HUES6 (cell line): Measurements from ENCODE around the gene DNASE1L2.
"Not testable (repeated sequence)": the region's sequence is repeated elsewhere in the genome, so short reads cannot be mapped to it uniquely, and the experiment has no call there.

Experiments used
- H3K27ac ChIP-seq: 2 replicates; pipeline ENCODE4 v1.7.0; 2013; ENCODE audit warnings: low read depth, mild to moderate bottlenecking, low read length, inconsistent platforms
- H3K27me3 ChIP-seq: 2 replicates; pipeline ENCODE4 v1.6.1; 2013; ENCODE audit warnings: low read length; ENCODE audit not compliant: control insufficient read depth, insufficient read depth
- H3K36me3 ChIP-seq: 2 replicates; pipeline ENCODE4 v1.6.1; 2013; ENCODE audit warnings: low read length; ENCODE audit not compliant: control insufficient read depth, insufficient read depth
- H3K4me1 ChIP-seq: 2 replicates; pipeline ENCODE4 v1.6.1; 2013; ENCODE audit warnings: low read length; ENCODE audit not compliant: control insufficient read depth, insufficient read depth
- H3K4me3 ChIP-seq: 2 replicates; pipeline ENCODE4 v1.5.1; 2013; ENCODE audit warnings: low read depth, low read length
- H3K9ac ChIP-seq: one replicate; pipeline ENCODE4 v1.6.1; 2013; ENCODE audit warnings: mild to moderate bottlenecking, low read length
- H3K9me3 ChIP-seq: 2 replicates; pipeline ENCODE4 v1.6.1; 2013; ENCODE audit warnings: low read depth, low read length; ENCODE audit not compliant: control insufficient read depth, insufficient read depth

DNASE1L2 gene

DNA sequence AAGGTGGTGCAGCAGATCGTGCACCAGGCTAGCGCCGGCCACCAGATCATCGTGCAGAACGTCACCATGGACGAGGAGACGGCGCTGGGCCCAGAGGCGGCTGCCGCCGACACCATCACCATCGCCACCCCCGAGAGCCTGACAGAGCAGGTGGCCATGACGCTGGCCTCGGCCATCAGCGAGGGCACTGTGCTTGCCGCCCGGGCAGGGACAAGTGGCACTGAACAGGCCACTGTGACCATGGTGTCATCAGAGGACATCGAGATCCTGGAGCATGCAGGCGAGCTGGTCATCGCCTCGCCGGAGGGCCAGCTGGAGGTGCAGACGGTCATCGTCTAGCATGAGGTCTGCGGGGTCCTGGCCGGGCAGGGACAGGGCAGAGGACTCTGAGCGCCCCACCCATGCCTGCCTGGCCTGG lies 1.0 kb upstream of the DNASE1L2 start:
- H3K36me3 ChIP-seq: peaks cover 53% of the 10 kb centered on the region
- no peak overlapping the region for H3K9ac ChIP-seq
- H3K4me1 ChIP-seq: peaks cover 17% of the 10 kb centered on the region
- H3K27me3 ChIP-seq: peaks cover 25% of the 10 kb centered on the region
- H3K4me3 ChIP-seq: no peak overlapping the region
- no peak overlapping the region for H3K27ac ChIP-seq
- no peaks in the 10 kb centered on the region for H3K9me3 ChIP-seq

DNA sequence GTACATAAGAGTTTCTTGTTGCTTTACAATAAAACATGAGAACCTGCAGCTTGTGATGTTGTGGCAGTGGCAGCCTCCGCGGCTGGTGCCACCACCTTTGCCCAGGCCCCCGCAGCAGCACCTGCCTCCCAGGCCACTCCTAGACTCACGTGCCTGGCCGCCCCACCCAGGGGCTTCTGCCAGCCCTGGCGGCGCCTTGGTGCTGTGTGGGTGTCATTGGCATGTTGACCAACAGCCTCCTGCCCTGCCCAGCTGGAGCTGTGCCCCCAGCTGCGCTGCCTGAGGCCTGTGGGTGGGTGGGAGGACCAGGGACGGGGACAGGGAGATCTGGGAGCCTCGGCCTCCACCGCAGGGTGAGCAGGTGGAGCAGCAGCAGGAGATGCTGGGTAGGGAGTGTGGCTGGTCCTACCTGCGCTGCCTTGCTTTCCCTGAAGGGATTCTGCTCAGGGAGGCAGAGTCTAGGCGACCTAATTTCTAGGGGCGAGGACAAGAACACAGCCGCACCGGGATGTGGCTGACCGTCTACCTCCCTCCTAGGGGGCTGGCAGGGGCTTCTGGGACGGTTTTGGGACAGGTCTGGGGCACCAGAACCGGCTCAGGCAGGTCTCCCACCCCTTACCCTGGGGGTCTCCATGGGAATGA lies 428 bp upstream of the DNASE1L2 start:
- Histone ChIP-seq H3K27ac (no peak overlapping the region), H3K27me3 (peaks cover 25% of the 10 kb centered on the region), H3K4me3 (peak overlapping the region; percentile 49; the same call in 1 of the 2 replicates), H3K4me1 (peaks cover 17% of the 10 kb centered on the region), H3K9me3 (no peaks in the 10 kb centered on the region), H3K9ac (no peak overlapping the region), H3K36me3 (peaks cover 48% of the 10 kb centered on the region)

DNA sequence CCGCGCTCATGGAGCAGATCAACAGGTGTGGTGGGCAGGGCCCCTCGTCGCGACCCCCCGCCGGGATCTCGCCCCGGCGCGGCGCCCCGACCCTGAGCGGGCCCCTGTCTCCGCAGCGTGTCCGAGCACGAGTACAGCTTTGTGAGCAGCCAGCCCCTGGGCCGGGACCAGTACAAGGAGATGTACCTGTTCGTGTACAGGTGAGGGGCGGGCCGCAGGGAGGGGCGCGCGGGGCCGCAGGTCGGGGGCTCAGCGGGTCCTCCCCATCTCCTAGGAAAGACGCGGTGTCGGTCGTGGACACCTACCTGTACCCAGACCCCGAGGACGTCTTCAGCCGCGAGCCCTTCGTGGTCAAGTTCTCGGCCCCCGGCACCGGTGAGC lies 848 bp downstream of the DNASE1L2 start:
- Histone ChIP-seq H3K27ac (no peak overlapping the region), H3K9me3 (no peaks in the 10 kb centered on the region), H3K4me1 (peaks cover 17% of the 10 kb centered on the region), H3K9ac (no peak overlapping the region), H3K36me3 (peaks cover 37% of the 10 kb centered on the region), H3K27me3 (peaks cover 25% of the 10 kb centered on the region), H3K4me3 (peak overlapping the region; percentile 49)

DNA sequence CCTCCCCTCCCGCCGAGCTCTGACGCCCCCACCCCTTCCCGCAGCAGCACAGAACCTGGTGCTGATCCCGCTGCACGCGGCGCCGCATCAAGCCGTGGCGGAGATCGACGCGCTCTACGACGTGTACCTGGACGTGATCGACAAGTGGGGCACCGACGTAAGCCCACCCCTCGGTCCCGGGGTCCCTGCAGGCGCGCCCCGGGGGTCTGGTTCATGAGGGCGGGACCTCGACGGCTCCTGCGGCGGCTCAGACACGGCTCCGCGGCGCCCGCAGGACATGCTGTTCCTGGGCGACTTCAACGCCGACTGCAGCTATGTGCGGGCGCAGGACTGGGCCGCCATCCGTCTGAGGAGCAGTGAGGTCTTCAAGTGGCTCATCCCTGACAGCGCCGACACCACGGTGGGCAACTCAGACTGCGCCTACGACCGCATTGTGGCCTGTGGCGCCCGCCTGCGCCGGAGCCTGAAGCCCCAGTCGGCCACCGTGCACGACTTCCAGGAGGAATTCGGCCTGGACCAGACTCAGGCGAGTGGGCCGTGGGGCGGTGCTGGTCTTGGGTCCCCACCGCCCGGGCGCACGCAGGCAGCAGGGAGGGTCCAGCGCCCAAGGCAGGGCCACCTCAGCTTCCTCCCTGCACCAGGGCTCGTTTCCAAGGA lies 1.4 kb downstream of the DNASE1L2 start:
- Histone ChIP-seq H3K36me3 (peaks cover 37% of the 10 kb centered on the region), H3K4me3 (peak overlapping the region; percentile 49), H3K27me3 (peaks cover 25% of the 10 kb centered on the region), H3K4me1 (peaks cover 17% of the 10 kb centered on the region), H3K9me3 (no peaks in the 10 kb centered on the region), H3K27ac (no peak overlapping the region), H3K9ac (no peak overlapping the region)

DNA sequence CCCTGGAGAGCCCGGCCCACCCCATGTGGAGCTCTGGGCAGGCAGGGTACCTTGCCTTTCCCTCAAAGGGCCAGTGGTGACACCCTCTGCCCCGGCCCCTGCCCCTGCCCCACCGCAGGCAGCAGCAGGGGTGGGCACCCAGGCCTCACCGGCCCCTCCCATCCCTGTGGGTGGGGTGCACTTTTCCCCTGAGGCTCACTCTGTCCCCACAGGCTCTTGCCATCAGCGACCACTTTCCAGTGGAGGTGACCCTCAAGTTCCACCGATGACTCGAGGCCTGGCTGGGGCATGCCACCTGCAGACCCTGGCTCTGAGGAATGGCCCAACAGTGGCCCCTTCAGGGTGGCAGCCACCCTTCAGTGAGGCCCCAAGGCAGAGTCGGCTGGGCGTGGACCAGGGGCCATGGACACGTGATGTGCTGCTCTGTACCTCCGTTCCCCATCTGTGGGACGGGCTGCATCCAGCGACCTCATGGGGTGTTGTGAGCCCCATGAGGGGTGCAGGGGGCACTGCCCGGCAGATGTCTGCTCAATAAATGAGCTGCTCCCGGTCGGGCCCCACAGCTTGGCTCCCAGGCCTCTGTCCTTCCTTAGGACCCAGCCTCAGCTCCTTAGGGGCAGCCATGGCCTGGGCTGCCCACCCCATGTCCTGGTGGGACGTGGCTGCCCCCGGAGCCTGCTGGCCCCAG lies 2.0 kb downstream of the DNASE1L2 start:
- Histone ChIP-seq H3K9ac (no peak overlapping the region), H3K36me3 (peaks cover 37% of the 10 kb centered on the region), H3K9me3 (no peaks in the 10 kb centered on the region), H3K4me3 (peak overlapping the region; percentile 49; the same call in 1 of the 2 replicates), H3K4me1 (peaks cover 17% of the 10 kb centered on the region), H3K27me3 (peaks cover 25% of the 10 kb centered on the region), H3K27ac (no peak overlapping the region)

DNA sequence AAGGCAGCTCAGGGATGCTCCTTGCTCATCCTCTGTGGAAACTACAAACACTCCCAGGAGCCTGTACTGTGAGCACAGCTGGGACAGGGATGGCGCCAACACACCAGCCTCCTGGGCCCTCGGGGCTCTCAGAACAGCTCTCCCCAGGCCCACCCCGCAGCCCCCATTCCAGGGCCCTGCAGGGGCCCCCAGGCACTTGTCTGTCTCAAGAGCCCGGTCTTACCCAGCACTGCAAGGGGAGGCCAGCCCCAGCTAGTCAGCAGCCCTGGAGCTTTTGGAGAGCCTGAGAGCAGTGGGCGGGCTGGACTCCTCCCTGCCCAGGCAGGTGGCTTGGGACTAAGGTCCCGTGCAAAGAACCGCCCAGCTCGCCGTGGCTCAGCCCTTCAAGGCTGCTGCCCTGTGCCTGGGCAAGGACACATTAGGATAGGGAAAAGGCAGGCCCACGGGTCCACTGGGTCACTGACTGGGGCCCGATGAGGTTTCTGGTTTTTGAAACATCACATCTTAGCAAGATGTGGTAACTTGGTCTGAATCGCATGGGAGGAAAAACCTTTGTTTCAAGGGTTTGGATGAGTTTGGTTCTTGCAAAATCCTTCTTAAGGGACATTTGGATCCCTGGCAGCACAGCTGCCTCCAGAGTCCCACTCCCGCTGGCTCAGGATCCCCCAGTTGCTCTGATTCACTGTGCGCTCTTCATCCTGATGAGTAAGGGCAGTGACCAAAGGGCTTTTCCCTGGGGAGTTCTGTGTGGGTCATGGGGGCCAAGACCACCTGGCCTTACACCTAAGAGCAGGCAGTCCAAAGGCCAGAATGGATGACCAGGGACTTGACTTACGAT lies 2.8 kb downstream of the DNASE1L2 start:
- Histone ChIP-seq H3K36me3 (peaks cover 37% of the 10 kb centered on the region), H3K9ac (no peak overlapping the region), H3K27me3 (peaks cover 25% of the 10 kb centered on the region), H3K9me3 (no peaks in the 10 kb centered on the region), H3K4me1 (peaks cover 17% of the 10 kb centered on the region), H3K4me3 (no peak overlapping the region), H3K27ac (no peak overlapping the region)

DNA sequence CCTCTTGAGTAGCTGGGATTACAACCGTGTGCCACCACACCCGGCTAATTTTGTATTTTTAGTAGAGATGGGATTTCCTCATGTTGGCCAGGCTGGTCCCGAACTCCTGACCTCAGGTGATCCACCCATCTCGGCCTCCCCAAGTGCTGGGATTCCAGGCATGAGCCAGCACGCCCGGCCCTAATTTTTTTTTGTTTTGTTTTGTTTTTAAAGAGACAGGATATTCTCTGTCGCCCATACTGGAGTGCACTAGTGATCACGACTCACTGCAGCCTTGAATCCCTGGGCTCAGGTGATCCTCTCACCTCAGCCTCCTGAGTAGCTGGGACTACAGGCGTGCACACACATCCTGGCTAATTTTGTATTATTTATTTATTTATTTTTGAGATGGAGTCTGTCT lies 4.1 kb downstream of the DNASE1L2 start:
- H3K9me3 ChIP-seq, H3K9ac ChIP-seq, H3K4me3 ChIP-seq, H3K27ac ChIP-seq: not testable (repeated sequence)
- Histone ChIP-seq H3K4me1 (peaks cover 17% of the 10 kb centered on the region), H3K36me3 (peaks cover 38% of the 10 kb centered on the region), H3K27me3 (peaks cover 25% of the 10 kb centered on the region)

DNA sequence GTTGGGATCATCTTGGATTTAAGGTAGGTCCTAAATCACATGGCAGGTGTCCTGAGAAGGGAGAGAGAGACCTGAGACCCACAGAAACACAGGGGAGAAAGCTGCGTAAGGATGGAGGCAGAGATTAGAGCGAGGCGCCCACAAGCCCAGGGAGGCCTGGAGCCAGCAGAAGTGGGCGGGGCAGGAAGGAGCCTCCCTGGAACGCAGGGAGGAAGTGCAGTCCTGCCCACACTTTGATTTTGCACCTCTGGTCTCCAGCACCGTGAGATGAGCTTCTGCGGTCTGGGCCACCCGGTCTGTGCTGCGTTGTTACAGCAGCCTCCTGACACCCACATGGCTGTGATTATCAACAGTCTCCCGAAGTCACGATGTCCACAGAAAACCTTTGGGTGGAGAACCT lies 6.4 kb downstream of the DNASE1L2 start:
- Histone ChIP-seq H3K27me3 (peaks cover 7% of the 10 kb centered on the region), H3K9me3 (no peaks in the 10 kb centered on the region), H3K36me3 (peaks cover 52% of the 10 kb centered on the region), H3K27ac (no peak overlapping the region), H3K4me1 (0 out of 2 replicates have a peak, but pooled peaks cover 8% of the 10 kb centered on the region), H3K4me3 (no peak overlapping the region), H3K9ac (no peak overlapping the region)

DNA sequence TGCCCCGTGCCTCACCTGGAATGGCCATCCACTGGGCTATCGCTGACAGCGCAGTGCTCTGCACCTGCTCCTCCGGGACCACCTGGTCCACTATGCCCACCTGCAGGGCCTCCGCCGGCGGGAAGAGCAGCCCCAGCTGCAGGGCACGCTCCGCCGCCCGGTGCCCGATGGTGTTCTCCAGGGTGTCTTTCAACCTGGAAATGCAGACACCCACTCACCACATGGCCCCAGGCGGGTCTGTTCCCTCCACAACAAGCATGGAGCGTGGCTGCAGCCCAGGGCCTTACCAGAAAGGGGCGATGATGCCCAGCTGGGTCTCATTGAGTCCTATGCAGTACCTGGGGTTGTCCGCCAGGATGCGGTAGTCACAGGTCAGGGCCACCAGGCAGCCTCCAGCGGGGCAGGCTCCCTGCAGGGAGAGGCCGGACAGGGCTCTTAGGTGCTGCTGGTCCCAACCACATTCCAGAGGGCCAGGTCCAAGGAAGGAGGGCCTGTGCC lies 6.8 kb downstream of the DNASE1L2 start:
- no peak overlapping the region for H3K27ac ChIP-seq
- 0 out of 2 replicates have a peak, but pooled peaks cover 5% of the 10 kb centered on the region for H3K4me1 ChIP-seq
- peaks cover 3% of the 10 kb centered on the region; the same call in 1 of the 2 replicates for H3K27me3 ChIP-seq
- H3K9ac ChIP-seq: no peak overlapping the region
- peaks cover 52% of the 10 kb centered on the region for H3K36me3 ChIP-seq
- H3K9me3 ChIP-seq: no peaks in the 10 kb centered on the region
- H3K4me3 ChIP-seq: no peak overlapping the region

DNA sequence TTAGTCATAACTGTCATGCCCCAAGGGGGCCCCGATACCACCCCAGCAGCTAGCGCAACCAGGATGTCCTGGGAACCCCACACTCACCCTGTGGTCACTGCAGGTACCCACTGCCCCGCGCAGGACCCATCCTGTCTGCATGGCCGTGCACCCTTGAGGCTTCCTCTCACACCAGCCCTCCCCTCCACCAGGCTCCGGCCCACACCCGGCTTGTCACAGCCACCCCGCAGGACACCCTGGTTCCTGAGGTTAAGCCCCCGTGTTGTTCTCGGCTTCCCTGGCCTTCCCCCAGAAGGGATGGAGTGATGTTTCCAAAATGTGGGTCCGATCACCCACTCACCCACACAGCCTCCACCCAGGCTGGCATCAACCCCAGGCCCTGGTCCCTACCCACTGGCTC lies 7.5 kb downstream of the DNASE1L2 start:
- H3K36me3 ChIP-seq: peaks cover 57% of the 10 kb centered on the region
- 0 out of 2 replicates have a peak, but pooled peaks cover 2% of the 10 kb centered on the region for H3K4me1 ChIP-seq
- H3K9me3 ChIP-seq: no peaks in the 10 kb centered on the region
- no peak overlapping the region for H3K27ac ChIP-seq
- no peak overlapping the region for H3K9ac ChIP-seq
- H3K27me3 ChIP-seq: no peaks in the 10 kb centered on the region
- H3K4me3 ChIP-seq: no peak overlapping the region
